DND-41 (cell line): ENCODE results near the gene PRIM1.

Experiments
- ATAC-seq: fragments of 200-7000 bp; cut with Tn5 transposase; 3 replicates; pipeline ENCODE4 v1.9.1; 2021; ENCODE audit warnings: low read depth; ENCODE audit not compliant: insufficient read depth
- DNase-seq: peaks from one replicate; pipeline ENCODE4 v3.0.0-alpha.2; 2020
- H2AFZ ChIP-seq: 2 replicates; pipeline ENCODE4 v1.6.0; 2012; ENCODE audit warnings: low read depth, low read length
- H3K27ac ChIP-seq: 2 replicates; pipeline ENCODE4 v1.5.1; 2012; ENCODE audit warnings: low read length, inconsistent platforms
- H3K27me3 ChIP-seq: fragments of 200-600 bp; sonication (generic); 2 replicates; pipeline ENCODE4 v1.6.0; 2012; ENCODE audit warnings: low read length, mild to moderate bottlenecking, inconsistent platforms; ENCODE audit not compliant: insufficient read depth, poor library complexity
- H3K36me3 ChIP-seq: 2 replicates; pipeline ENCODE4 v1.5.1; 2012; ENCODE audit warnings: low read length, inconsistent platforms; ENCODE audit not compliant: insufficient read depth
- H3K4me1 ChIP-seq: 2 replicates; pipeline ENCODE4 v1.5.1; 2012; ENCODE audit warnings: mild to moderate bottlenecking, low read length; ENCODE audit not compliant: insufficient read depth
- H3K4me2 ChIP-seq: 2 replicates; pipeline ENCODE4 v1.6.0; 2012; ENCODE audit warnings: mild to moderate bottlenecking, moderate library complexity, low read length, inconsistent platforms; ENCODE audit not compliant: insufficient read depth
- H3K4me3 ChIP-seq, 2 experiments: fragments of 200-600 bp in 1 of 2; shearing (Covaris generic) in 1 of 2; 2 replicates each; pipeline ENCODE4 v1.5.1; 2012 to 2016; ENCODE audit warnings: inconsistent platforms in 2 of 2, low read length in 2 of 2, mild to moderate bottlenecking in 2 of 2, low read depth in 1 of 2, moderate library complexity in 1 of 2
- H3K79me2 ChIP-seq: 2 replicates; pipeline ENCODE4 v1.6.0; 2012; ENCODE audit warnings: low read length, inconsistent platforms; ENCODE audit not compliant: insufficient read depth
- H3K9ac ChIP-seq: 2 replicates; pipeline ENCODE4 v1.6.0; 2012; ENCODE audit warnings: low read depth, mild to moderate bottlenecking, inconsistent platforms, low read length, moderate library complexity
- H3K9me3 ChIP-seq: 2 replicates; pipeline ENCODE4 v1.5.1; 2012; ENCODE audit warnings: low read length, moderate library complexity, mild to moderate bottlenecking, inconsistent platforms; ENCODE audit not compliant: insufficient read depth, severe bottlenecking
- H4K20me1 ChIP-seq: 2 replicates; pipeline ENCODE4 v1.6.0; 2012; ENCODE audit warnings: low read length; ENCODE audit not compliant: insufficient read depth
- EZH2 ChIP-seq: IDR thresholded peaks from 3 replicates; pipeline ENCODE4 v1.6.1; 2012; ENCODE audit warnings: borderline replicate concordance, low read depth, mild to moderate bottlenecking, moderate library complexity, low read length, inconsistent platforms; ENCODE audit not compliant: severe bottlenecking
- TF ChIP-seq, protein P1 (sequence below): IDR thresholded peaks from 2 replicates; pipeline ENCODE4 v1.5.1; 2012; ENCODE audit warnings: borderline replicate concordance, low read length, moderate library complexity, mild to moderate bottlenecking; ENCODE audit not compliant: poor library complexity, severe bottlenecking; ENCODE audit errors: extremely low read depth

PRIM1 gene

DNA sequence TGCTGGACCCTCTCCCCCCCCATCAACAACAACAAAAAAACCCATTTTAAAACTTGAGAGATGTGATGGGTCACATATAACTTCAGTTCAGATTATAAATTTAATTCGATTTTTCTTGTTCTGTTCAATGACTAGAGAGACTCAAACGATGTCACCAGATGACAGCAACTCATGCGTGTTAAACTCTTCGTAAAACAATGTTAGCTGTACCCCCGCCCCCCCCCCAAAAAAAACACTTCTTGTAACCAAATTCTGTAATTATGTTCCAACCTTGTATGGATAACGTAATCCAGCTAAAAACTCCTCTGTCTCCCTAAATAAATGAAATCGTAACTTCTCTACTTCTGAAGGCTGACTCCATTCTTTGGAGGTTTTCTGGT lies 26.4 kb downstream of the PRIM1 start:
- ATAC-seq: no peak
- peaks cover 60% of the 10 kb centered on the region for H3K36me3 ChIP-seq

DNA sequence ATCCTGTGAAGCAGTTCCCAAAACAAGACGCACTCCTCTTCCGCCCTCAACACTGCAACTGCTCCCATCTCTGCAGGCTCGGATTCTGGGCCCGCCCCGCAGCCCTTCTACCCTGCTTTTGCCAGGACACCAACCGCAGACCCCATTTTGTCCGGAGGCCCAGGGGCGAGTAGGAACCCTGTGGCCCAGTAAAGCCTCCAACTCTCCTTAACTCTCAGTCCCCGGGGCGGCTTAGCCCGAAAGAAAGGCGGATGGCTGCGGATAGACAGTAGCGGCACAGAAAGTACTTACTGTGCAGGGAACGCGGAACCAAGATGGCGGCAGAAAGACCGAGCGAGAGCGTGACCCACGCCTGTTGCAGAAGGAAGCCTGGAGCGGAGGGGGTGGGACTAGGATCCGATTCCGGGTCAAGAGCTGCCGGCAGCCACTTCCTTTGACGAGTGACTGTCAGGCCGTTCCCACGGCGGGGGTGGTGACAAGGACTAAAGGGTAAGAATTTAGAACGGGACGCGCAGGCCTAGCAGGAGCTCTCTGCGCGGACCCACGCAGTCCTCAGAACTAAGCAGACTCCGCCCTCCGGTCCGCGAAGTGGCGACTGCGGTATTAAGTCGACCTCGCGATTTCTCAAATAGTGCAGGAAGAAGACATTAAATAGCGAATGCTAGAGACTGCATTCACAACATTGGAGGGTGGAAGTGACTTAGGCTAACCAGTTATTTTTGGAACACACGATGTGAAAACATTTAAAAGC lies 27.0 kb downstream of the PRIM1 start, which contains the start of gene NACA:
TSS of gene NACA (minus strand) at position 328 of the 751 bp plus-strand sequence. CDS start 778 bp downstream, outside the sequence.
- Histone ChIP-seq H3K9ac (peak within 1 kb of the TSS; percentile 85), H2AFZ (peak within 1 kb of the TSS; percentile 82), H3K9me3 (no peaks in the 10 kb centered on the region), H3K27me3 (no peaks in the 10 kb centered on the region), H4K20me1 (peaks cover 42% of the 10 kb centered on the region), H3K4me3 (peak within 1 kb of the TSS; percentile 88 to 93), H3K36me3 (peaks cover 62% of the 10 kb centered on the region), H3K4me1 (peaks cover 60% of the 10 kb centered on the region), H3K27ac (peak within 1 kb of the TSS; percentile 89), H3K79me2 (peaks cover 50% of the 10 kb centered on the region), H3K4me2 (peak within 1 kb of the TSS; percentile 98)
- peak; percentile 91 for ATAC-seq
- TF ChIP-seq, protein P1, sequence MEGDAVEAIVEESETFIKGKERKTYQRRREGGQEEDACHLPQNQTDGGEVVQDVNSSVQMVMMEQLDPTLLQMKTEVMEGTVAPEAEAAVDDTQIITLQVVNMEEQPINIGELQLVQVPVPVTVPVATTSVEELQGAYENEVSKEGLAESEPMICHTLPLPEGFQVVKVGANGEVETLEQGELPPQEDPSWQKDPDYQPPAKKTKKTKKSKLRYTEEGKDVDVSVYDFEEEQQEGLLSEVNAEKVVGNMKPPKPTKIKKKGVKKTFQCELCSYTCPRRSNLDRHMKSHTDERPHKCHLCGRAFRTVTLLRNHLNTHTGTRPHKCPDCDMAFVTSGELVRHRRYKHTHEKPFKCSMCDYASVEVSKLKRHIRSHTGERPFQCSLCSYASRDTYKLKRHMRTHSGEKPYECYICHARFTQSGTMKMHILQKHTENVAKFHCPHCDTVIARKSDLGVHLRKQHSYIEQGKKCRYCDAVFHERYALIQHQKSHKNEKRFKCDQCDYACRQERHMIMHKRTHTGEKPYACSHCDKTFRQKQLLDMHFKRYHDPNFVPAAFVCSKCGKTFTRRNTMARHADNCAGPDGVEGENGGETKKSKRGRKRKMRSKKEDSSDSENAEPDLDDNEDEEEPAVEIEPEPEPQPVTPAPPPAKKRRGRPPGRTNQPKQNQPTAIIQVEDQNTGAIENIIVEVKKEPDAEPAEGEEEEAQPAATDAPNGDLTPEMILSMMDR: no peak
- no peak for TF ChIP-seq EZH2
- peak; percentile 100 for DNase-seq

More for the DNA sequence above, 26.4 kb downstream of the PRIM1 start:
- Histone ChIP-seq H3K9ac (peak overlapping the region; percentile 85), H3K79me2 (peaks cover 44% of the 10 kb centered on the region), H3K27me3 (no peaks in the 10 kb centered on the region), H3K4me3 (peak overlapping the region; percentile 20 to 88; a peak in 3 of 4 replicates), H3K9me3 (no peaks in the 10 kb centered on the region), H3K4me1 (peaks cover 54% of the 10 kb centered on the region), H3K4me2 (peak overlapping the region; percentile 98), H2AFZ (peak overlapping the region; percentile 82), H3K27ac (peak overlapping the region; percentile 89), H4K20me1 (peaks cover 36% of the 10 kb centered on the region)
- no peak for TF ChIP-seq EZH2
- TF ChIP-seq, protein P1: no peak
- DNase-seq: no peak

DNA sequence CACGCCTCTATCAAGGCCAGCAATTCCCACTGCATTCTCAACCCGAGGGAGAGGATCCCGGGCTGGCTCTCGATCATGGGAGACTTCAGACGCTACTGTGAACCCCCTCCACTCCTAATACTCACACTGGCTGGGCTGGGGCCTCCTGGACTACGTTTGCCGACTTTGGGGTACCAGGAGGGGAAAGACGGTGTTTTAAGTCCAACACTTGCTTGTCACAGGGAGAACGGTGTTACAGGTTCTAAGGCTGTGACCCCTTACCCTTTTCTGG lies 27.5 kb downstream of the PRIM1 start:
- H3K27ac ChIP-seq: peak overlapping the region; percentile 89
- H3K9me3 ChIP-seq: no peaks in the 10 kb centered on the region
- H3K36me3 ChIP-seq: peaks cover 62% of the 10 kb centered on the region
- H3K9ac ChIP-seq: peak overlapping the region; percentile 85
- H3K4me1 ChIP-seq: peaks cover 63% of the 10 kb centered on the region
- H3K27me3 ChIP-seq: no peaks in the 10 kb centered on the region
- peak overlapping the region; percentile 88 to 93 for H3K4me3 ChIP-seq
- DNase-seq (no peak), ATAC-seq (no peak)
- H3K4me2 ChIP-seq: peak overlapping the region; percentile 98
- peaks cover 55% of the 10 kb centered on the region for H3K79me2 ChIP-seq
- peaks cover 47% of the 10 kb centered on the region for H4K20me1 ChIP-seq
- H2AFZ ChIP-seq: peak overlapping the region; percentile 69
- TF ChIP-seq, protein P1: peak; percentile 15
- TF ChIP-seq EZH2: no peak
